GM19438 (cell line): ENCODE results near the gene TRIO.
"Not testable (repeated sequence)": the region's sequence is repeated elsewhere in the genome, so short reads cannot be mapped to it uniquely, and the experiment has no call there.

Experiments
- ATAC-seq: cut with Tn5 transposase; IDR thresholded peaks from one replicate; pipeline ENCODE4 v1.9.1; 2021; ENCODE audit warnings: low read depth; ENCODE audit not compliant: unreplicated experiment

The TRIO gene

GRCh38 chr5:14142827-14143545 is at the start of gene TRIO:
TRIO (plus strand) TSS chr5:14143342; CDS start chr5:14143726, 384 bp downstream.
- peak; percentile 46 for ATAC-seq

GRCh38 chr5:14097380-14097779 is 45.8 kb upstream of the TRIO start:
- not testable (repeated sequence) for ATAC-seq

- ATAC-seq = no peak
These were observed 45.1 kb upstream of the TRIO start for GRCh38 chr5:14097998-14098471.

GRCh38 chr5:14100281-14100680 is 42.9 kb upstream of the TRIO start:
- no peak for ATAC-seq

GRCh38 chr5:14101922-14102321 is 41.2 kb upstream of the TRIO start:
- ATAC-seq = no peak

GRCh38 chr5:14102666-14103065 is 40.5 kb upstream of the TRIO start:
- ATAC-seq = no peak

- ATAC-seq = no peak
These were observed 37.3 kb upstream of the TRIO start for GRCh38 chr5:14105718-14106410.

- no peak for ATAC-seq
These were observed 35.6 kb upstream of the TRIO start for GRCh38 chr5:14107536-14107935.

- peak; percentile 63 for ATAC-seq
These were observed 34.8 kb upstream of the TRIO start for GRCh38 chr5:14108170-14108996.

- peak; percentile 87 for ATAC-seq
These were observed 33.9 kb upstream of the TRIO start for GRCh38 chr5:14109041-14109747.

GRCh38 chr5:14109771-14110170 is 33.4 kb upstream of the TRIO start:
- ATAC-seq = no peak

- ATAC-seq = no peak
These were observed 32.9 kb upstream of the TRIO start for GRCh38 chr5:14110196-14110595.

GRCh38 chr5:14110680-14111079 is 32.5 kb upstream of the TRIO start:
- ATAC-seq = no peak

- no peak for ATAC-seq
These were observed 30.0 kb upstream of the TRIO start for GRCh38 chr5:14112998-14113652.

- no peak for ATAC-seq
These were observed 28.4 kb upstream of the TRIO start for GRCh38 chr5:14114615-14115251.

GRCh38 chr5:14115323-14115895 is 27.7 kb upstream of the TRIO start:
- no peak for ATAC-seq

- no peak for ATAC-seq
These were observed 24.4 kb upstream of the TRIO start for GRCh38 chr5:14118551-14119320.

GRCh38 chr5:14120176-14120575 is 23.0 kb upstream of the TRIO start:
- ATAC-seq = no peak
